RWPE2 (cell line): Measurements from ENCODE around the gene SLX4IP.

Experiments
- ATAC-seq: fragments of 200-7000 bp; cut with Tn5 transposase; 3 replicates; pipeline ENCODE4 v1.9.1; 2021; ENCODE audit warnings: low read depth
- DNase-seq: peaks from one replicate; pipeline ENCODE4 v3.0.0-alpha.2; 2020; ENCODE audit warnings: low spot score
- H3K27ac ChIP-seq: fragments of 450-650 bp; 2 replicates; pipeline ENCODE4 v1.5.1; 2017; ENCODE audit warnings: mild to moderate bottlenecking; ENCODE audit not compliant: poor library complexity, severe bottlenecking
- H3K27me3 ChIP-seq: fragments of 250-450 bp; sonication (Bioruptor Pico); 2 replicates; pipeline ENCODE4 v1.5.1; 2021; ENCODE audit warnings: mild to moderate bottlenecking, moderate library complexity; ENCODE audit not compliant: insufficient read depth, poor library complexity, severe bottlenecking
- H3K36me3 ChIP-seq: fragments of 250-450 bp; sonication (Bioruptor Pico); 2 replicates; pipeline ENCODE4 v1.5.1; 2020; ENCODE audit warnings: low read depth, mild to moderate bottlenecking, moderate library complexity
- H3K4me1 ChIP-seq: fragments of 250-450 bp; sonication (Bioruptor Pico); 2 replicates; pipeline ENCODE4 v1.5.1; 2021; ENCODE audit warnings: mild to moderate bottlenecking, moderate library complexity; ENCODE audit not compliant: insufficient read depth, poor library complexity, severe bottlenecking
- H3K4me3 ChIP-seq: fragments of 250-450 bp; sonication (Bioruptor Pico); 2 replicates; pipeline ENCODE4 v1.5.1; 2021; ENCODE audit warnings: mild to moderate bottlenecking, moderate library complexity; ENCODE audit not compliant: severe bottlenecking
- H3K9me3 ChIP-seq: fragments of 250-450 bp; sonication (Bioruptor Pico); 2 replicates; pipeline ENCODE4 v1.5.1; 2021; ENCODE audit warnings: mild to moderate bottlenecking, moderate library complexity; ENCODE audit not compliant: severe bottlenecking
- CTCF ChIP-seq: fragments of 450-650 bp; IDR thresholded peaks from one replicate; pipeline ENCODE4 v1.5.1; 2017; ENCODE audit warnings: mild to moderate bottlenecking, moderate library complexity; ENCODE audit not compliant: poor library complexity, severe bottlenecking

SLX4IP gene

DNA sequence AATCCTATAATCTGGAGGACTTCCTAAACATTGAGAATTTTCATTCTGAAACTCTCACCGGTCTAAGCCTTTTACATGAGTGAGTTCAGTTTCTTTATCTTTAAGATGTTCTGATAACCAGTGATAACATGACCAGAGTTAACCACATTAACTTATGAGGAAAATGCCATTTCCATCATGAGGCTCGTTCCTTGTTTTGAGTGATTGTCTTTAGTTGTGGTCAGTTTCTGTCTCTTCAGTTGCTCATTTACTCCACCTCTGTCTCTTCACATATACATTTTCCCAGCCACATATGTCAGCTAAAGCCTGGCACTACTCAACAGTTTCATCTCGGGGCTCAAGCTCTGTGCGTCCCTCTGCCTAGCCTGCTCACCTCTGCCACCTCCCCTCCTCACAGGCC is 168.3 kb downstream of the SLX4IP start:
- ATAC-seq (no peak), DNase-seq (no peak)
- no peak overlapping the region for H3K4me3 ChIP-seq
- no peaks in the 10 kb centered on the region for H3K27me3 ChIP-seq
- H3K36me3 ChIP-seq = 0 out of 2 replicates have a peak, but pooled peaks cover 3% of the 10 kb centered on the region
- no peaks in the 10 kb centered on the region for H3K9me3 ChIP-seq
- peak overlapping the region; percentile 66 for H3K27ac ChIP-seq
- H3K4me1 ChIP-seq = peaks cover 35% of the 10 kb centered on the region
- TF ChIP-seq CTCF = no peak

DNA sequence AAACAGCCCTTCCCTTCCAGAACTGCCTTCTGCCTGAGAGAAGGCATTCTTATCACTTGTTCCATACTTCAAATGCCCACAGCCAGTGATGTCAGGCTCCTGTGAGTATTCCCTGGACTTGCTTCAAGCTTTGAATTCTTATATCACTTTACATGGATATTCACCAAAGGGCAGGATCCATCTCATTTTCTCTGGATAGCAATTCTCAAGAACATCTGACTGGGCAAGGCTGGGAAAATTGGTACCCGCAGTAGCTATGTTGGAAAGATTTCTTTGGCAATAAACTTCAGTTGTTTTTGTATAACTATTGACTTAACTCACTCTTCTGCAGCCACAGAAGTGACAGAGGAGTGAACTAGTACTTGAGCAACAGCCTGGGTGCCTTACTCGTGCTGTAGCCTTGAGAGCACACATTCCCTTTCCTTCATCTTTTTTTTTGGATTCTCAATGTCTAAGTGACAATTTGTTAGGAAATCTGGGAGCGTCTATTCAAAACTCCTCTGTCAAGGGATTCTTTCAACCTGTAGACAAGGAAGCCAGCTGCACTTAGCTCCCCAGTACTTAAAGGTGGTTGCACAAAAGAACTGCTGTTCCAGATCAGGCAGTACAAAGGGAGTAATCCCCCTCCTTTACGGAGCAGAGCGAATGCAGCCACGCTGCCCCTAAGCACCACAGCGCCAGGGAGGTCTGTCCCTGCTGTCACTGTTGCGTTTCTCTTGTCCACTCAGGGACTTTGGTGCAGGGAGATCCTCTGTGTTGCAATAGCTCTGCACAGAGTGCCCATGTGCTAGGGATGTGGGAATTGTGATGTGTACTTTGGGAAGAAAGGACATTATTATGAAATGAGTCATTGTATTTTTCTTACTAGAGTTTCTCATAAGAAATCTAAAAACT is 169.1 kb downstream of the SLX4IP start:
- DNase-seq (no peak), ATAC-seq (peak; percentile 96)
- Histone ChIP-seq H3K27ac (peak overlapping the region; percentile 66), H3K27me3 (no peaks in the 10 kb centered on the region), H3K36me3 (0 out of 2 replicates have a peak, but pooled peaks cover 3% of the 10 kb centered on the region), H3K4me1 (peaks cover 27% of the 10 kb centered on the region), H3K9me3 (no peaks in the 10 kb centered on the region), H3K4me3 (no peak overlapping the region)
- TF ChIP-seq CTCF = no peak

GRCh38 chr20:10604865-10605440 is 169.8 kb downstream of the SLX4IP start:
- ATAC-seq (no peak), DNase-seq (no peak)
- Histone ChIP-seq H3K27me3 (no peaks in the 10 kb centered on the region), H3K36me3 (0 out of 2 replicates have a peak, but pooled peaks cover 3% of the 10 kb centered on the region), H3K4me1 (peaks cover 25% of the 10 kb centered on the region), H3K27ac (peak overlapping the region; percentile 66), H3K9me3 (no peaks in the 10 kb centered on the region), H3K4me3 (no peak overlapping the region)
- no peak for TF ChIP-seq CTCF

GRCh38 chr20:10605547-10606195 is 170.6 kb downstream of the SLX4IP start:
- no peak for TF ChIP-seq CTCF
- Histone ChIP-seq H3K4me1 (peaks cover 27% of the 10 kb centered on the region), H3K27ac (peak overlapping the region; percentile 66), H3K4me3 (no peak overlapping the region), H3K36me3 (0 out of 2 replicates have a peak, but pooled peaks cover 3% of the 10 kb centered on the region), H3K27me3 (no peaks in the 10 kb centered on the region), H3K9me3 (no peaks in the 10 kb centered on the region)
- ATAC-seq = no peak
- no peak for DNase-seq
